Esophagus mucosa (tissue), 1 donor: Measurements from ENCODE around the gene C17orf114. TPM values are rescaled to one million over a fixed set of nuclear protein-coding genes. Genes with fewer than 3 reads are reported as not detected.

Source experiments
- ATAC-seq: fragments of 200-7000 bp; cut with Tn5 transposase; one replicate; pipeline ENCODE4 v1.9.1; 2020
- total RNA-seq: library from RNA; stranded (reverse); gene quantifications from one replicate; pipeline ENCODE4 v1.2.4, GENCODE V29; 2023
- donor health status: DM: yes; HTN: yes; CAD: no.

Gene C17orf114

DNA sequence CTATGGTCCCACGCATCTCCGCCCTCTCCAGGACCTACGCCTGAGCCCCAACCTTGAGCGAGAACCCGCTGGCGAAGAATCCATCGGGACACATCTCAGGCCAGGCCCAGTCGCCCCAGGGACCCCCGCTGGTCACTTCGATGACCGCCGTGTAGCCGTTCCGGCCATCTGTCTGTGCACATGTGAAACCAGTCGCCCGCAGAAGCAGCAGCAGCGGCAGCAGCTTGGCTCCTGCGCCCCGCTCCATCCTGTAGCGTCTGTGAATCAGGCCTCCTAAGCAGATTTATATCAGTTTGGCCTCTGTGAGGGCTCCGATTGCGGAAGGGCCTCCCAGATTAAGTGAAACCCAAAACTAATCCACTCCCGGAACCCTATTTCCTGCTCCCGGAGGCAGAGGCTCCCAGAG is 16.0 kb downstream of the C17orf114 start, which contains the start of gene VMO1:
Gene VMO1 (minus strand): TSS at position 259 of the 406 bp plus-strand sequence. CDS start 12 bp downstream, at position 247.
- no peak for ATAC-seq

DNA sequence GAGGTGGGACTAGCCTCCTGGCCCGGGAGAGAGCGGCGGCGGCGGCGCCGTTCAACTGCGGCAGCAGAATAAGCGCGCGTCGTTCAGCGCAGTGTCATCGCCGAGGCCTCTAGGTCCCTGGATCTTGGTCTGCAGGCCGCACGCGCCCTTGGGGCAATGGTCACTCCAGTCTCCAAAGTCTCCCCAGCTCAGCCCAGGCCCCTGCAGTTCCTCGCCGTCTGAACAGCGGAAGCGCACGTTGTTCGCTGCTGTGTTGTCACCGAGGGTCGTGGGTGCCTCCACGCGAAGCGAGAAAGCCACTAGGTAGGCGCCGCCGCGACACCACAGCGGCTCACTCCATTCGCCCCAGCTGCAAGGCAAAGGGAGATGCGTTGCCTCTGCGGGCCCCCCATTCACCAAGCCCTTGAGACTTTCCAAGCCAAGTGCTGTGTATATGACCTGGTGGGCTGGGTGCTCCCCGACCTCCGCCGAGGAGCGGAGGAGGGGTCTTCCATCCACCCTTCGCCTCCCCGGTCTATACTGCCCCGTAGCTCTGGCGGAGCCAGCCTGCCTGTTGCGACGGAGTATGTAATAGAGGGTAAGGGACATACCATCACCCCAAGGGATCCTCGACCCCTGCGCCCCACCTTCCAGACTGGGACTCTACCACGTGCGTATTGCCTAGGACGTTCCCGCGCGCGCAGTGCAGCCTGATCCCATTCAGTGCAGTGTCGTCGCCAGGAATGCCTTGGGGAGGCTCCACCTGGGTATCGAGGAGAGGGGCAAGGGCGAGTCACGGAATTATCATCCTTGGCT is 16.6 kb downstream of the C17orf114 start:
- no peak for ATAC-seq

DNA sequence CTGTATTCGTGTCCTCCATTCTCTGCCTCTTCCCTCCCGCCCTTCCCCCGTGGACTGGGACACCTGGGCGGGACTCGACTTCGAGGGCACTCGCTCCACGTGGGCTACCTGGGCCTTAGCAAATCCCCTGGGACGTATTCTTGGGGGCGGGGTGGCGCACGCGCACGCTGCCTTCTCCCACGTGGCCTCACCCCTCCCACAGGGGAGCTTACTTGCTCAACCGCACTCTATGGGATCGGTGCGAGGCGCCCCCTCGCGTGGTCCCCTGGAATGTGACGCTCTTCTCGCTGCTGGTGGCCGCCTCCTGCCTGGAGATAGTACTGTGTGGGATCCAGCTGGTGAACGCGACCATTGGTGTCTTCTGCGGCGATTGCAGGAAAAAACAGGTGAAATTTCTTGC is 19.5 kb downstream of the C17orf114 start:
- ATAC-seq, result peak; percentile 4

DNA sequence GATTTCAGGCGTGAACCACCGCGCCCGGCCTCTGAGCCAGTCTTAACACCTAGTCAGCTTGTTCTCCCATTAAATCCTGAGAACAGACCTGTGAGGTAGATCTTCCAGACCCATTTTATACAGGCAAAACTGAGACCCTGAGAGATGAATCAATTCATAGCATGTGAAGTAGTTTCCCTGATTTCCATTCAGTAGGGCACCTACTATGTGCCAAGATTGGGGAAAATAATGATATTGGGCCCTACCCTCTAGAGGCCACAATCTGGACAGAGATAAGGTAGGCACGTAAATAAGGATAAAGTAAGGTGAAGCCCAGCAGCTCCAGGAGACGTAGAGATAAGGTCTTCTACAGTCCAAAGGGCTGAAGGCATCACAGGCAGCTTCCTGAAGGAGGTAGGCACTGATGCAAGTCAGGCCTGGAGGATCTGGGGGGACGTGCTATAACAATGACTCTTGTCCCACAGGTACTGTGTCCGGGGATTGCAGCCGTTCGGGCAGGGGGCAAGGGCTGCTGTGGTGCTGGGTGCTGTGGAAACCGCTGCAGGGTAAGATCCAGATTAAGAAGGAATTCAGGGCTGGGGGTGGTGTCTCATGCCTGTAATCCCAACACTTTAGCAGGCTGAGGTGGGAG is 21.7 kb downstream of the C17orf114 start:
- no peak for ATAC-seq

DNA sequence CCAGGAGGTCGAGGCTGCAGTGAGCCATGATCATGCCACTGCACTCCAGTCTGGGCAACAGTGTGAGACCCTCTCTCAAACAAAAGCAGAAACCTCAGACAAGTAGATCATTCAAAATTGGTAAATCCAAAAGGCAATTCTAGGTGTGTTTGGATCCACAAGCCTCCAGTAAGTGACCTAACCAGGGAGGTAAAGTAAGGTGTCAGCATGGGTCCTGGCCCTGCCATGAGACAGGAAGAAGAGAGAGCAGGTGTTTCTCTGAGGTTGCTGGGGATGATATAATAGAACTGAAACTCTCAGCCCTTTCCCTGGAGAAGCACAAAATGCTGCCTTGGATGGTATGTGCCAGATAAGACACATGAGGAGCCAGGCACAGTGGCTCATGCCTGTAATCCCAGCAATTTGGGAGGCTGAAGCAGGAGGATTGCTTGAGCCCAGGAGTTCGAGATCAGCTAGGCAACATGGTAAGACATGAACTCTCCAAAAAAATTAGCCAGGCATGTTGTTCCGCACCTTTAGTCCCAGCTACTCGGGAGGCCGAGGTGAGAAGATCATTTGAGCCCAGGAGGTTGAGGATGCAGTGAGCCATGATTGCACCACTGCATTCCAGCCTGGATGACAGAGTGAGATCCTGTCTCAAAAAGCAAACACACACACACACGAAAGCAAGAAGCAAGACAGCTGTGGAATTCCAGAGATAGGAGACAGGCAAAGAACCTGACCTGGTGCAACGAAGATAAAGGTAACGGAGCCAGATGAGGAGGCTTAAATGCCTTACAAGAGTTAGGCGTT is 24.0 kb downstream of the C17orf114 start:
- ATAC-seq, result no peak

DNA sequence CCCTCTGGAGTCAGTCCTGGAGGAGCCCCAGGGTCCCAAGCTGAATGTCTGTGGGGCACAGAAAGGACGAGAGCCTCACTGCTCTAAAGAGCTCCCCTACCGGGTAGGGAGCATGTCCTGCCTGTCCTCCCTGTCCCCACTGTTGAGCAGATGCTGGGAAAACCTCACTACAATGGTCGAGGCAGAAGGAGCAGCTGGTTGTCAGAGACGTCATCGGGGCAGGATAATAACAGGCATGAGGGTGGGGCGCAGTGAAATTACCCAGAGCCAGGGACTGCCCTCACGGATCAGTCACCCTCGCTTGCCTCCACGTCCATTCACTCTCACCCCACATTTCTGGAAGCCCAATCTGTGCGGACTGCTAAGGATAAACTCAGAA is 29.9 kb downstream of the C17orf114 start:
- peak; percentile 8 for ATAC-seq

DNA sequence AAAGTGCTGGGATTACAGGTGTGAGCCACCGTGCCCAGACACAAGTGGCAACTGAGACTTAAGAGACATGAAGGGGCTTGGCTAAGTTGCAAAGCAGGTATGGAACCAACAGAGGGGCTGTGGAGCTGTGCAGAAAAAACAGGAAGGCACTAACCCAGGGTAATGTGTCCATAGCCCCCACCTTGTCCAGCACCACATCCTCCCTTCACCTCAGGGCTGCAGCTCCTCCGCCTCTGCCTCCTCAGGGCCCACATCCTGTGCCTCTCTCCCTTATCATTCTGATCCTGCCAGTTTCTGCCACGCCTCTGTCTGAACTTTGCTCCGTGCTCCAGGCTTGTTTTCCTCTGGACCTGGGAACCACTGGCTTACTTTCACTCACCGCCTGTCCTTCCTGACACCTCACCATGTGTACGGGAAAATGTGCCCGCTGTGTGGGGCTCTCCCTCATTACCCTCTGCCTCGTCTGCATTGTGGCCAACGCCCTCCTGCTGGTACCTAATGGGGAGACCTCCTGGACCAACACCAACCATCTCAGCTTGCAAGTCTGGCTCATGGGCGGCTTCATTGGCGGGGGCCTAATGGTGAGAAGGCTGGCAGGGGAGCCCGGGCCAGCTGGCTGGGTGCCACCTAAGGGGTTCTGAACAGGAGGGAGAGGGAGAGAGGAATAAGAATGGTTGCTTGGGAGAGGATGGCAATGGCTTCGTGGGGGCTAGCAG is 30.5 kb downstream of the C17orf114 start, which contains the start of gene TM4SF5:
Gene TM4SF5 (plus strand): TSS at position 368 of the 716 bp plus-strand sequence. CDS start 37 bp downstream, at position 405.
- ATAC-seq, result peak; percentile 42

DNA sequence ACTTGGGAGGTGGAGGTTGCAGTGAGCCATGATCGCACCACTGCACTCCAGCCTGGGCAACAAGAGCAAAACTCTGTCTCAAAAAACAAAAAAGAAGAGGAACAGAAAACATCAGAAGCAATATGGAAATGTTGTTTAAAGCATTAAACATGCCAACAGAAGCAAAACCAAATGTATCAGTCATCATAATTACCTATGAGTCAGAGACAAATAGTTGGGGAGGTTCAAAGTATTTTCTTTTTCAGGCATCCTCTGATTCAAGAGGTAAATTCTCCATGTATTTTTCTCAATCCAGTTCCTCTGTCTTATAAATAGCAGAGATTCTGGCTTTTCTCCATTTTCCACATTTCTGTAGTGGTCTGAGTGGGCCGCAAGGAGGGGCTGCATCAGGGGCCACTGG is 32.5 kb downstream of the C17orf114 start:
- ATAC-seq, result no peak

DNA sequence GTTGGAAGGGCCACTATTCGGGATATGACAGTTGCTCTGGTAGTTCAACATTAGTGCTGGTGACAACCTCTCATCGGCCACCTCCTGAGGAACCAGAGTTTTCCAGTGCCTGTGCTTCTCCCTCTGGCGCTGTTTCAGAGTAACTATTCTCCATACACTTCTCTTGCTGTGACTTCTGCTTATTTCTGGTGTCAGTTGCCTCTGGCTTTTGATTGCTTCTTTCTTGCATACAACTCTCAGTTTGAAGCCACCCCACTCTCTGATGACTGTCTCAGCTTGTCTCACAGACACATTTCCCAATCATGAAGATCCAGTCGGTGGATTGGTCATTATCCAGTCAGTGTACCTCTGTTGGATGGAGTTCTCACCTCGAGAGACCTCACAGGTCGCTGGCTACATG is 33.8 kb downstream of the C17orf114 start:
- ATAC-seq, result no peak

DNA sequence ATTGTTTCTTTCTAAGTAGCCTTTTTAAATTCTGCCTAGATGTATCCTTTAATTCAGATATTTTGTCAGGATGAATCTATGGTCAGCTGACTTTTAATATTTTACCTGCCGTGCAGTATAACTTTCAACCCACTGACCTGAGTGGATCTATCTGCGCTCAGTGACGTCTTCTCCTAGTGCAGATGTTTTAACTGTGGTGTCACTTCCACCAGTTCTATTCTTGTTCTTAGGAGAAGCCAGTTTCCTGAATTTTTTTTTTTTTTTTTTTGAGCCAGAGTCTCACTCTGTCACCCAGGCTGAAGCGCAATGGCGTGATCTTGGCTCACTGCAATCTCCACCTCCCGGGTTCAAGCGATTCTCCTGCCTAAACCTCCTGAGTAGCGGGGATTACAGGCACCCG is 35.4 kb downstream of the C17orf114 start:
- ATAC-seq, result no peak

DNA sequence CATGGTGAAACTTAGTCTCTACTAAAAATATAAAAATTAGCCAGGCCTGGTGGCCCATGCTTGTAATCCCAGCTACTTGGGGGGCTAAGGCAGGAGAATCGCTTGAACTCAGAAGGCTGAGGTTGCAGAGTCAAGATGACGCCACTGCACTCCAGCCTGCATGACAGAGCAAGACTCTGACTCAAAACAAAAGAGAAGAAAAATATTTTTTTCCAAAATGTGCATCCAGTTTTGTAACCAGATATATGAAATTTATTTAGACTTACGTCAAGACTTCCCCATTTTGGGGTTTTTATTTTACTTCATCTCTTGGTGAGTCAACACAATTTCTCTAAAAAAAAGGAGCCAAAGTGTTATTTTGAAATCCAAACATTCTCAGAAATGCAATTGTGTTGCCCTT is 35.9 kb downstream of the C17orf114 start:
- ATAC-seq, result no peak

DNA sequence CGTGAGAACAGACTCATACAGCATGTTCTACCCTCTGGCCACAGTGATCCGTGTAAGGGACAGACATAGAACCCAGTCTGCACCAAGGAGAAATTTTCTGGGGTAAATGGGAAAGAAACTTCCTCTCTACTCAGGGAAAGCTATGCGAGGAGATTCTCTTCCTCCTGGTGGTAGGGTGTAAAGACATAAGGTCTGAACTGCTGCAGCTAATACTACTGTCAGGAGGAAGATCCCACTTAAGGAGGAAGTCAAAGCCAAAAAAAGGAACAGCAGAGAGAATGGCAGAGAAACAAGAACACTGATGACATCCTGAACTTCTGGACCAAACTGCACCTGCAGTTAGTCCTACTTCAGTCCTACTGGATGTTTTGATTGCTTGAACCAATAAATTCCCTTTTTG is 37.5 kb downstream of the C17orf114 start:
- ATAC-seq, result no peak

DNA sequence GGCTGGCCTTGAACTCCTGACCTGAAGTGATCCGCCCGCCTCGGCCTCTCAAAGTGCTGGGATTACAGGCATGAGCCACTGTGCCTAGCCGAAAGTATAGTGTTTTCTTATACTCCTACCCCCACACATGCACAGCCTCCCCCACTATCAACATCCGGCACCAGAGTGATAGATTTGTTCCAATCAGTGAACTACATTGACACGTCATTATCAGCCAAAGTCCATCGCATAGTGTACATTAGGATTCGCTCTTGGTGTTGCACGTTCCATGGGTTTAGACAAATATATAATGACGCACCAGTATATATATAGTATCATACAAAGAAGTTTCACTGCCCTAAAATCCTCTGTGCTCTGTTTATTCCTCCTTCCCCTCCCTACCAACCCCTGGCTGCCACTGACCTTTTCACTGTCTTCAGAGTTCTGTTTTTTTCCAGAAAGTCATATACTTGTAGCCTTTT is 42.3 kb downstream of the C17orf114 start:
- ATAC-seq, result no peak

DNA sequence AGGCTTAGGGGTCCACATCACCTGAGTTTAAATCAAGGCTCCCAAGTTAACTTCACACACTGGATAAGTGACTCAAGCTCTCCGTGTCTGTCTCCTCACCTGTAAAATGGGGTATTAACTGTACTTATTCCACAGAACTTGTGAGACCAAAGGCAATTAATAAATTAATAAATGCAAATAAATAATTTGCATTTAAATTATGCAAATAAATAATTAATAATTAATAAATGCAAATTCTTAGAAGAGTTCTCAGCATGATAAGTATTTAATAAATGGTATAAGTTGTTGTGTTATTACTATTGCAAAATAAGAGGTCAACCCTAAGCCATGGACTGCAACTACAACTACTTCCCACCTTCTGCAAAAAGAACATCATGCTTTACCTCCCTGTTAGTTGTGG is 48.7 kb downstream of the C17orf114 start:
- ATAC-seq, result no peak

DNA sequence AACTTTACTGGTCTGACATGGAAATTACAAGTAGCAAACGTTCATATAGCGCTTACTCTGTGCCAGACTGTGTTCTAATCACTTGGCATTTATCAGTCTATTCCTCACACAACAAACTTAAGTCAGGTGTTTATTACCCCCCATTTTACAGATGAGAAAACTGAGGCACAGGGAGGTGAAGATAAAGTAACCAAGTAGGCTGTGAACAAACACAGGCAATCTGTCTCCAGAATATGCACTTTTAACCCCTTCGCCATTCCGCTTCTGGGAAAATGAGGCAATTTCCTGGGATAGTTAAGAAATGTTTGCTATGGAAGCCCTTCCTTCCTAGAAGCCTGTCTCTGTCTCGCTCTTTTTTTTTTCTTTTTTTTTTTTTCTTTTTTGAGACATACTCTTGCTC is 50.2 kb downstream of the C17orf114 start:
- no peak for ATAC-seq

Other genes with a start within 250 kb of the C17orf114 start
- gene MYBBP1A, start 246.9 kb downstream of the C17orf114 start, total RNA-seq, result 42.9 TPM
- gene GGT6, start 241.8 kb downstream of the C17orf114 start, total RNA-seq, result 41.6 TPM
- 0.56 TPM for gene SMTNL2, start 217.8 kb downstream of the C17orf114 start, total RNA-seq
- gene ALOX15, start 160.7 kb downstream of the C17orf114 start, total RNA-seq, result 0.32 TPM
- 24.6 TPM for gene PELP1, start 98.2 kb downstream of the C17orf114 start, total RNA-seq
- gene ARRB2, start 91.7 kb downstream of the C17orf114 start, total RNA-seq, result 13.7 TPM
- 15.6 TPM for gene MED11, start 70.9 kb downstream of the C17orf114 start, total RNA-seq
- gene ZMYND15, start 62.5 kb downstream of the C17orf114 start, total RNA-seq, result 0.36 TPM
- 15.7 TPM for gene CXCL16, start 62.4 kb downstream of the C17orf114 start, total RNA-seq
- gene TM4SF5, start 30.4 kb downstream of the C17orf114 start, total RNA-seq, result not detected
- gene VMO1, start 16.0 kb downstream of the C17orf114 start, total RNA-seq, result 2.3 TPM
- not detected for gene GLTPD2, start 13.4 kb downstream of the C17orf114 start, total RNA-seq
- gene PSMB6, start 6.2 kb downstream of the C17orf114 start, total RNA-seq, result 131 TPM
- gene PLD2, start 4.8 kb upstream of the C17orf114 start, total RNA-seq, result 117 TPM
- 124 TPM for gene MINK1, start 31.0 kb upstream of the C17orf114 start, total RNA-seq
- 1.3 TPM for gene C17orf107, start 97.2 kb upstream of the C17orf114 start, total RNA-seq
- gene CHRNE, start 100.8 kb upstream of the C17orf114 start, total RNA-seq, result 0.32 TPM
- gene GP1BA, start 129.9 kb upstream of the C17orf114 start, total RNA-seq, result not detected
- gene SLC25A11, start 137.7 kb upstream of the C17orf114 start, total RNA-seq, result 42.4 TPM
- gene RNF167, start 137.9 kb upstream of the C17orf114 start, total RNA-seq, result 79.2 TPM
- gene PFN1, start 146.2 kb upstream of the C17orf114 start, total RNA-seq, result 455 TPM
- 1.5 TPM for gene ENO3, start 148.8 kb upstream of the C17orf114 start, total RNA-seq
- gene SPAG7, start 165.5 kb upstream of the C17orf114 start, total RNA-seq, result 65.7 TPM
- gene CAMTA2, start 185.3 kb upstream of the C17orf114 start, total RNA-seq, result 23.8 TPM
- gene INCA1, start 195.2 kb upstream of the C17orf114 start, total RNA-seq, result not detected
- gene KIF1C, start 195.6 kb upstream of the C17orf114 start, total RNA-seq, result 95.4 TPM
- gene SLC52A1, start 233.1 kb upstream of the C17orf114 start, total RNA-seq, result 0.68 TPM